Fibroblast of lung (primary cell): ENCODE results near the gene RFPL2.

Source experiments
- EZH2 ChIP-seq: IDR thresholded peaks from 2 replicates; pipeline ENCODE4 v1.5.1; 2012; ENCODE audit warnings: low read length, control low read depth, mild to moderate bottlenecking; ENCODE audit errors: missing control alignments
- TF ChIP-seq, protein P1 (sequence below), 2 donors: IDR thresholded peaks in 1 of 2; conservative IDR thresholded peaks in 1 of 2; 1 replicate in 1 of 2; 2 replicates in 1 of 2; pipeline ENCODE4 v1.5.1; 2011 to 2012; ENCODE audit warnings: low read length in 2 of 2, control low read depth in 1 of 2, inconsistent platforms in 1 of 2, low read depth in 1 of 2, mild to moderate bottlenecking in 1 of 2

DNA sequence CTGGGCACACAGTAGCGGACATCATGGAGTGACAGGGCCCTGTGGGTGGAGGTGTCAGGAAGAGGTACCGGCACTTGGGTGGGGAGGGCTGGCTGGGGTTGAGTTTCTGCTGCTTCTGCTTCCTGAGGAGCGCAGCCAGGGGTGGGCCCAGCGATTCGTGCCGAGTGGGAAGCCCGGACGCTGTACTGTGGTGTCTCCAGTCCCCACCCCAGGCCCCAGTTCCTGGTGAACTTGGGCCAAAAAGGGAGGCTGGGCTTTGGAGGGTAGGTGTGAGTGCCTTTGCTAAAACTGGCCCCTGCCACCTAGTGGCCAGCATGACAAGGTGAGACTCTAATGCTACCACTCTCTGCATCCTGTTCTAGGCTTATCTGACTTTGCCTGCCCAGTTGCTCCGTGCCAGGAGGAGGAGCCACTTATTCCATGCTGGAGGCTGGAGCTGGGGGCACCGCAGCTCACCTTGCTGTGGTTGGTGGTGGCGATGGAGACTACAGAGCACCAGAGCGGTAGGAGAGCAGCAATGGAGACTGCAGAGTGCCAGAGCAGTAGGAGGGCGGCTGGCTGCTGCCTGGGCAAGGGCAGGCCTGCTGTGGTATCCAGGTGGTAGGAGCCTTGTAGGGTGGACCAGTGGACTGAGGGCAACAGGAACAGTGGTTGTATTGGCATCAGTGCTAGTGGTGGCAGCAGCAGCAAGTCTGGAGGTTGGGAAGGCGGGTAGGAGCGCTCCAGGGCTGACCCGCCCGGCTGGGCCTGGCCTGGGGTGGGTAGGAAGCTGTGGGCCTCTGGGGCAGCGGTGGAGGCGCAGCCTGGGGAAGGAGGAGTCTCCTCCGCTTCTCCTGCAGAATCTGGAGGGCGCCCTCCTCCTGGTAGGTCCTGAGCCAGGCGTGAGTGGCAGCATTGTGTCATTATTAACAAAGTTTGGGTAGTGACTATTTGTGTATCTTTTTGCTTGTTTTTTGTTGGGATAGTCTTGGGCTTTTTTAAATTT, 2.2 kb upstream of the RFPL2 start:
- TF ChIP-seq, protein P1, sequence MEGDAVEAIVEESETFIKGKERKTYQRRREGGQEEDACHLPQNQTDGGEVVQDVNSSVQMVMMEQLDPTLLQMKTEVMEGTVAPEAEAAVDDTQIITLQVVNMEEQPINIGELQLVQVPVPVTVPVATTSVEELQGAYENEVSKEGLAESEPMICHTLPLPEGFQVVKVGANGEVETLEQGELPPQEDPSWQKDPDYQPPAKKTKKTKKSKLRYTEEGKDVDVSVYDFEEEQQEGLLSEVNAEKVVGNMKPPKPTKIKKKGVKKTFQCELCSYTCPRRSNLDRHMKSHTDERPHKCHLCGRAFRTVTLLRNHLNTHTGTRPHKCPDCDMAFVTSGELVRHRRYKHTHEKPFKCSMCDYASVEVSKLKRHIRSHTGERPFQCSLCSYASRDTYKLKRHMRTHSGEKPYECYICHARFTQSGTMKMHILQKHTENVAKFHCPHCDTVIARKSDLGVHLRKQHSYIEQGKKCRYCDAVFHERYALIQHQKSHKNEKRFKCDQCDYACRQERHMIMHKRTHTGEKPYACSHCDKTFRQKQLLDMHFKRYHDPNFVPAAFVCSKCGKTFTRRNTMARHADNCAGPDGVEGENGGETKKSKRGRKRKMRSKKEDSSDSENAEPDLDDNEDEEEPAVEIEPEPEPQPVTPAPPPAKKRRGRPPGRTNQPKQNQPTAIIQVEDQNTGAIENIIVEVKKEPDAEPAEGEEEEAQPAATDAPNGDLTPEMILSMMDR (conservative IDR thresholded peaks at IDR 0.05 in 1 of 2, IDR thresholded peaks at IDR 0.05 in 1 of 2; ENCODE audit: low read depth in 1 of 2, low read length in 2 of 2) = peak in 1 of 2 donors; percentile 28
- TF ChIP-seq EZH2 = no peak
